Stimulated activated CD4-positive, alpha-beta T cell treated with anti-CD3 and anti-CD28 coated beads, Interleukin-4, amount 100 ng/mL, for 4 hours (primary cell): Measurements from ENCODE around the gene FUT6.
A peak's percentile ranks its signal among the peaks of the same experiment; 100 is the strongest.
"Not testable (repeated sequence)": the region's sequence is repeated elsewhere in the genome, so short reads cannot be mapped to it uniquely, and the experiment has no call there.

Experiments
- DNase-seq, 2 experiments: peaks; one replicate each; pipeline ENCODE4 v3.0.0-alpha.2; 2020

FUT6 gene

DNA sequence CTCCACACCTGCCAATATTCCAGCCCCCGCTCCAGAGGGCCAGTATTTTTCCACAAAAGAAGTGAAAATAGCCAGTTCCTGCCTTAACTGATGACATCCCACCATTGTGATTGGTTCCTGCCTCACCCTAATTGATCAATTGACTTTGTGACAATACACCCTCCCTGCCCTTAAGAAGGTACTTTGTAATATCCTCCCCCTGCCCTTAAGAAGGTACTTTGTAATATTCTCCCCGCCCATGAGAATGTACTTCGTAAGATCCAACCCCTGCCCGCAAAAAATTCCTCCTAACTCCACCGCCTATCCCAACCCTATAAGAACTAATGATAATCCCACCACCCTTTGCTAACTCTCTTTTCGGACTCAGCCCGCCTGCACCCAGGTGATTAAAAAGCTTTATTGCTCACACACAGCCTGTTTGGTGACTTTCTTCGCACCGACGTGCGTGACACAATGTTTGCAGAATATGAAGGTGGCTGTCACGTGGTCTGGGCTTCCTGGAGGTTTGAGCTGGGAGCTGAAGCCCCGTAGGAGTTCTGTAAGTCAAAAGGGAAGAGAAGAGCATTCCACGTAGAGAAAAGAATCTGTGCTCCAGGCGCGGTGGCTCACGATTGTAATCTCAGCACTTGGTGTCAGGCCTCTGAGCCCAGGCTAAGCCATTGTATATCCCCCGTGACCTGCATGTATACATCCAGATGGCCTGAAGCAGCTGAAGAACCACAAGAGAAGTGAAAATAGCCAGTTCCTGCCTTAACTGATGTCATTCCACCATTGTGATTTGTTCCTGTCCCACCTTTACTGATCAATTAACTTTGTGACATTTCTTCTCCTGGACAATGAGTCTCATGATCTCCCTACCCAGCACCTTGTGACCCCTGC is 17.9 kb upstream of the FUT6 start:
- no peak for DNase-seq

GRCh38 chr19:5855151-5855550 is 15.6 kb upstream of the FUT6 start:
- not testable (repeated sequence) for DNase-seq

- DNase-seq = not testable (repeated sequence)
These were observed 14.6 kb upstream of the FUT6 start for GRCh38 chr19:5854121-5854520.

DNA sequence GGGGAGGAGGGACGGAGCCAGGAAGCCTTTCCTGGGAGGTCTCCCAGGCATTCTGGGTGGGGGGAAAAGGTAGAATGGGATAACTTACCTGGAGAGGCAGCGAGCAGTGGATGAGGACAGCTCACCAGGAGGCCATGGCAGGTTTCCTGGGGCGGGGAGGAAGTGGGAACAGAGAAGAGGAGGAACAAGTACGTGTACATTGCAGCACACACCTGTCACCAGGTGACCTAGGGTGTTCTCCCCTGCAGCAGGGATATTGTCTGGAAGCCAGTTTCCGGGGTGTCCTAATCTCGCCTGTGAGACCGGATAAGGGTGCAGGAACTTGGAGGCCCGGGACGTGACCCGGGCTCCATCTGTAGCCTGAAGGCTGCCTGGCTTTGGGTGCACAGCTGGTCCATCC is 11.8 kb upstream of the FUT6 start, which contains the start of gene FUT3:
FUT3 (minus strand) TSS at position 148 of the 400 bp plus-strand sequence.
- no peak for DNase-seq

DNA sequence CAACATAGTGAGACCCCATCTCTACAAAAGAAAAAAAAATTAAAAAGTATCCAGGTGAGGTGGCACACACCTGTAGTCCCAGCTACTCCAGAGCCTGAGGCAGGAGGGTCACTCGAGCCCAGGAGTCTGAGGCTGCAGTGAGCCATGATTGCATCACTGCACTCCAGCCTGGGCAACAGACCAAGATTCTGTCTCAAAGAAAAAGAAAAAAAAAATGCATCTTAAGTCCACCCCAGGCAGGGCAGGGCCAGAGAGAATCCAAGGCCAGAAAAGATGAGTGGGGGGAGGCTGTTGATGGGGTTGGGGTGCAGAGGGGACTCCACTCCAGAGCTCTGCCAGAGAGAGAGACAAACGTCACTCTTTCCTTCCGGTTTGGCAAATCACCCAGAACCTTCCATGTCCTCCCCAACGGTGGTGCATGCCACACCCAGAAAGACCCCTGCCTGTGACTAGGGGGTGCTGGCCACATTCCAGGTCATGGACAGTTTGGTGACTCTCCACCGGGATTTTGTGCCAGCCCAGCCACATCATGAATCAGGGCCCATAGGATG is 11.3 kb upstream of the FUT6 start:
- no peak for DNase-seq

DNA sequence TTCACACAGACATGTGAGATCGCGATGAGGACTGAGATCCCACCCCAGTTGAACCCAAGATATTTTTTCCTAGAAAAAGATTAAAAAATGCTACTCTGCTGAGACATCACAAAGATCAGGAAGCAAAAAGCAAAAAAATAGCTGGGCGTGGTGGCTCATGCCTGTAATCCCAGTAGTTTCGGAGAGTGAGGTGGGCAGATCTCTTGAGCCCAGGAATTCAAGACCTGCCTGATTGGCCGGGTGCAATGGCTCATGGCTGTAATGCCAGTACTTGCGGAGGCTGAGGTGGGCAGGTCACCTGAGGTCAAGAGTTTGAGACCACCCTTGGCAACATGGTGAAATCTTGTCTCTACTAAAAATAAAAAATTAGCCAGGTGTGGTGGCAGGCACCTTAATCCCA is 10.7 kb upstream of the FUT6 start:
- DNase-seq = no peak

- not testable (repeated sequence) for DNase-seq
These were observed 9.1 kb upstream of the FUT6 start for GRCh38 chr19:5848621-5849020.

DNA sequence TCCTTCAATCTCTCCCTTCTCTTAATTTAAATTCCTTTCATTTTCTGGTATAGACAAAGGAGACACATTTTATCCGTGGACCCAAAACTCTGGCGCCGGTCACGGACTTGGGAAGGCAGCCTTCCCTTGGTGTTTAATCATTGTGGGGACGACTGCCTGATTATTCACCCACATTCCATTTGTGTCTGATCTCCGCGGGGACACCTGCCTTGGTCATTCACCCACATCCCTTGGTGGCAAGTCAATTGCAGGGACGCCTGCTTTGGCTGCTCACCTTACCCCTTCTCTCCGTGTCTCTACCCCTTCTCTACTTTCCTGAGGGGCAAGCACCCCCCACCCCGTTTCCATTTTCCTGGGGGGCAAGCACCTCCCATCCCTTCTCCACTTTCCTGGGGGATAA is 8.3 kb upstream of the FUT6 start:
- not testable (repeated sequence) for DNase-seq

GRCh38 chr19:5844456-5845433 is 5.2 kb upstream of the FUT6 start:
- no peak for DNase-seq

DNA sequence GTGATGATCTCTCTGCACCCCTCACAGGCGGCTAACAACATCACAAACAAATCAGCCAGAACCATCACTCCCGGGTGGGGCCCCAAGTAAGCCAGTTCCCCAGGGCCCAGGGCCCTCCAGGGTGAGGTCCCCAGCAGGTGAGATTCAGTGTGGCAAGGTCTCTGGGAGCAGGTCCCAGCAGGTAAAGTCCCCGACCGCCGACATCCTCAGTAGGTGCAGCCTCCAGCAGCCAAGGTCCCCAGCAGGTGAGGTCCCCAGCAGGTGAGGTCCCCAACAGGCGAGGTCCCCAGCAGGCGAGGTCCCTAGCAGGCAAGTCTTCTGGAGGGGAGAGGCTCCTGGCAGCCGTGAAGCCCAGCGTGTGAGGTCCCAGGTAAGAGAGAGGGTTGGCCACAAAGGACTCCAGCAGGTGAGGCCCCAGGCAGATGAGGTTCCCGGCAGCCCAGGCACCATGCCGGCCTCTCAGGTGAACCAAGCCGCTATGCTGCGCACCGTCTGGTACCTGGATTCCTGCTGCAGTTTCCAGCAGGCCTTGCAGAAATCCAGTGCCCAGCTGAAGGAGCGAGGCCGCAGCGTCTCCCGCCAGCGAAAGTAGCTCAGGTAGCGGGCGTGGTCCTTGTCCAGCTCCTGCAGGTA is 3.9 kb upstream of the FUT6 start:
- no peak for DNase-seq

- not testable (repeated sequence) for DNase-seq
These were observed 2.2 kb upstream of the FUT6 start for GRCh38 chr19:5841735-5842111.

DNA sequence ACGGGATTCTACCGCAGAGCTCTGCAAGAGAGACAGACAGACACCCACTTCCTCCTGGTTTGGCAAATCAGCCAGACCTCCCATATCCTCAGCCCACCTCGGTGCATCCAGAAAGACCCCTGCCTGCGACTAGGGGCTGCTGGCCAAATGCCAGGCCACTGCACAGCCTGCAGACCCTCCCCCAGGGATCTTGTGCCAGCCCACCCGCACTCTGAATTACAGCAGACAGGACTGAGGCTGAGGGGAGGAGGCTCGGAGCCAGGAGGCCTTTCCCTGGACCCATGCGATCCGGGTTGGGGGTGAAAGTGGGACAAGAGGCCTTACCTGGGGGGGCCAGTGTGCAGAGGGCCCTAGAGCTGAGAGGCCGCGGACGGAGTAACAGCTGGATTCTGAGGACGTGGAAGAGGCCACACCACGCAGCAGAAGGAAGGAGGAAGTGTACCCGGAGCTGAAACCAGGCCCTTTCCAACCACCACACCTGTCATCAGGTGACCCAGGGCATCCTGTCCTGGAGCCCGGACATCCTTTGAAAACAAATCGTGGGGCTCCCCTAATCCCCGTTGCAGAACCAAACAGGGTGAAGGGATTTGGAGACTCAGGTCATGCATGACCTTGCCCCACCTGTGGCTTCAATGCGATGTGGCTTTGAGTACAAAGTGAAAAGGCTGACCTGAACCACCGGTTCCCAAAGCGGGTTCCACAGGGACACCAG is 993 bp downstream of the FUT6 start:
- DNase-seq = no peak

GRCh38 chr19:5837761-5838352 is 1.6 kb downstream of the FUT6 start:
- no peak for DNase-seq

DNA sequence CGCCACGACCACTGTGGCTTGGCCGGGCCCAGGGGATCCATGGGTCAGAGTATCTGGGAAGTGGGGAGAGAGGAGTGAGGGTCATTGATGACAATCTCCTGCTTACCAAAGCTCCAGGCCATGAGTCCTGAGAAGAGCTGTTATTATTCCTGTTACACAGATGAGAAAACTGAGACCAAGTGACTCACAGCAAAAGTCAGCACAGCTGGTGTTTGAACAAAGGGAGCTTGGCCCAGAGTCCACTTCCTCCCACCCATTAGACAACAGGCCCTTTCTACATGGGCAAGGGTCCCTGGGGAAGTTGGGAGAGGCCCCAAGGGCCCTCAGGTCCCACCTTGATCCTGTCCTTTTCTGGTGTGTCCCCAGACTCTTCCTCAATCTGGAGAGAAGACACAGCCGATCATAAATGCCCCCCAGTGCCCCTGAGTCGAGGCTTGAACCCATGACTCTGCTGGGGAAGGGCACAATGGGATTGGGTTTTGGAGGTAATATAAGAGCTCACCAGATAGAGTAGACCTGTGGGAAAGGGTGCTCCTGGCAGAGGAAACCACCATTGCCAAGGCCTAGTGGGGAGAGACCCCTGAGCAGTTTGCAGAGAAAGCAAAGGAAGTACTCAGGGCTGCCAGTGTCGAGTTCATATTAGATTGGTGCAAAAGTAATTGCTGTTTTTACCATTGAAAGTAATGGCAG is 6.8 kb downstream of the FUT6 start:
- DNase-seq = no peak

- no peak for DNase-seq
These were observed 7.4 kb downstream of the FUT6 start for GRCh38 chr19:5832061-5832460.

DNA sequence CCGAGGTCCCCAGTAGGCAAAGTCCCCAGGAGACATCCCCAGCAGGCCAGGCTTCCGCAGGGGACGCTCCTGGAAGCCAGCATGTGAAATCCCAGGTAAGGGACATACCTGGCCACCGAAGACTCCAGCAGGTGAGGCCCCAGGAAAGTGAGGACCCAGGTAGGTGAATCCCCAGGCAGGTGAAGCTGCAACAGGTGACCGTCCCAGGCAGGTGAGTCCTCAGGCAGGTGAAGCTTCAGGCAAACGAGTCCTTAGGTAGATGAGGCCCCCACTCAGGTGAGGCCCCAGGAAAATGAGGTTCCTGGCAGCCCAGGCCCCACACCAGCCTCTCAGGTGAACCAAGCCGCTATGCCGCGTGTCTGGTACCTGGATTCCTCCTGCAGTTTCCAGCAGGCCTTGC is 8.3 kb downstream of the FUT6 start:
- DNase-seq = no peak

DNA sequence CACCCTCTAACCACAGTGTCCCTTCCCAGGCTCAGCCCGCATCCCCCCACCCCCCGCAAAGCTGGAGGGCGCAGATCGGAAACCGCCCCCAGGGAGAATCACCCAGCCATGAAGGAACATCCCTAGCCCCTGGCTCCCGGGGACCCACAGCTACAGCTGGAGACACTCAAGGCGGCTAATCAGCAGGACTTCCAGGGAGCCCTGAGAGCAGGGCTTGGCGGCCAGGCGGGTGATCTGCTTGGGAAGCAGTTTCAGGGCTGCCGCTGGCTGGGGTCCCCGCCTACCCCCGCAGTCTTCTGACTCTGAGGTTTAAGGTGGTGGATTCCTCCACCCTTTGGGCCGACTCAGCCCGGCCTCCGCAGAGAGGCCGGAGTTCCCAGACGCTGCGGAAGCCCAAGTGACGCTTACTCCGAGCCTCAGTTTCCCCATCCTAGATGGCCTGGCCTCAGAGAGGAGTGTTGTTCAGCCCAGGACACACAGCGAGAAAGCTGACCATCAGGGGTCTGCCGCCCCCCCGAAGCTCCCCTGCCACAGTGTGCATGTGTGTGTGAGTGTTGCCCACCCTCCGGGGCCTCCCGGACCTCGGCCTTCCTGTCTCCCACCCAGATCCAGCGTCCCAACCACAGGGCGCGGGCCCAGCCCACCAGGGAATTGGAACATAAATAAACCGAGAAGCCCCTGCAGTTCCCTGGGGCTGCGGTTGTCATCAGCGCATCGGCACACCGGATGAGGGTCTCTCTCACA is 9.8 kb downstream of the FUT6 start:
- no peak for DNase-seq

DNA sequence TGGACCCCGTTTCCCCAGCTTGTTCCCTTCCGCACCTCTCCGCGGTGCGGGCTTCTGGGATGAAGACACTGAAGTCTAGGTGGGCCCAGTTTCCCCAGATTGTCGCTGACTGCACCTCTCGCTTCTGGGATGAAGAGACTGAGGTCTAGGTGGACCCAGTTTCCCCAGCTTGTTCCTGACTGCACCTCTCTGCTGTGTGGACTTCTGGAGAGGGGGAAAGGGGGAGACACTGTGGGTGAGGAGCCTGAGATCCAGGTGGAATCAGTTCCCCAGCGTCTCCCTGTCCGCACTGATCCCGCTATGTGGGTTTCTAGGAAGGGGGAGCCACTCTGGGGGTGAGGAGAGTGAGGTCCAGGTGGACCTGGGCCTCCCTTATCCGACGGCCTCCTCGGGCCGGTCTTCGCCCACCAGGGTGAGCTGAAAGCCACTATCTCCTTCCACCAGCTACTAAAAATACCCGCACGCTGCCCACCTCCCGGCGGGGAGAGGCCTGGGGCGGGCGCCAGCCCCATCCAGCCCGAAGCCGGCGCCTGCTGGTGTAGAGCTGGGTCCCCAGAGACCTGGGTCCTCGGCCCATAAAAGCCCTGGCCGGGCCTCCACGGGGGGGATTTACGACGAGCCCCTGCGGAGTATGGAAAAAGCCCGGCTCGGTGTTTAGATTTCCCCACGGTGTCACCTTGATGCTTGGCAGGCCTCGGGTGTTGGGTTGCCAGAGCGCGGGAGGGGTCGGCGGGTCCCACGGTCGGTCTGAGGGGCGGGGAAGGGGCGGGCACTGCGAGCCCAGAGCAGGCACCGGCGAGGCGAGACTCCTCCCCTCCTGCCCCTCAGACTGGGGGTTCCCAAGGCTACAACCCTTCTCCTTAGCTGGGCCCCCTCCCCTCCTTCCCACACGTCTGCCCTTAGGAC is 10.6 kb downstream of the FUT6 start:
- DNase-seq = peak in 1 of 2 experiments; percentile 38
